Measurements from ENCODE around the gene BCKDHB.
"Not testable (repeated sequence)": the region's sequence is repeated elsewhere in the genome, so short reads cannot be mapped to it uniquely, and the experiment has no call there.

The BCKDHB gene

GRCh38 chr6:80203283-80203682 is 96.8 kb downstream of the BCKDHB start:
- in situ Hi-C loops (cut with MboI; ENCODE audit: low sequenced_read_pairs) = no loop called here

GRCh38 chr6:80205404-80205803 is 98.9 kb downstream of the BCKDHB start:
- in situ Hi-C loops (cut with MboI; ENCODE audit: low sequenced_read_pairs) = no loop called here

- in situ Hi-C loops (cut with MboI; ENCODE audit: low sequenced_read_pairs) = no loop called here
Measured at GRCh38 chr6:80206758-80207157, 100.3 kb downstream of the BCKDHB start.

- in situ Hi-C loops (cut with MboI; ENCODE audit: low sequenced_read_pairs) = no loop called here
Measured at GRCh38 chr6:80209430-80209829, 103.0 kb downstream of the BCKDHB start.

- in situ Hi-C loops (cut with MboI; ENCODE audit: low sequenced_read_pairs) = no loop called here
Measured at GRCh38 chr6:80210618-80211017, 104.1 kb downstream of the BCKDHB start.

- in situ Hi-C loops (cut with MboI; ENCODE audit: low sequenced_read_pairs) = no loop called here
Measured at GRCh38 chr6:80211286-80211685, 104.8 kb downstream of the BCKDHB start.

GRCh38 chr6:80211890-80212289 is 105.4 kb downstream of the BCKDHB start:
- in situ Hi-C loops (cut with MboI; ENCODE audit: low sequenced_read_pairs) = not testable (repeated sequence)

GRCh38 chr6:80214436-80215022 is 108.1 kb downstream of the BCKDHB start:
- in situ Hi-C loops (cut with MboI; ENCODE audit: low sequenced_read_pairs) = no loop called here

GRCh38 chr6:80215063-80215462 is 108.6 kb downstream of the BCKDHB start:
- in situ Hi-C loops (cut with MboI; ENCODE audit: low sequenced_read_pairs) = no loop called here

- in situ Hi-C loops (cut with MboI; ENCODE audit: low sequenced_read_pairs) = no loop called here
Measured at GRCh38 chr6:80217794-80218193, 111.3 kb downstream of the BCKDHB start.

GRCh38 chr6:80223743-80224212 is 117.3 kb downstream of the BCKDHB start:
- in situ Hi-C loops (cut with MboI; ENCODE audit: low sequenced_read_pairs) = no loop called here

GRCh38 chr6:80226151-80226550 is 119.7 kb downstream of the BCKDHB start:
- in situ Hi-C loops (cut with MboI; ENCODE audit: low sequenced_read_pairs) = no loop called here

- in situ Hi-C loops (cut with MboI; ENCODE audit: low sequenced_read_pairs) = no loop called here
Measured at GRCh38 chr6:80226699-80227098, 120.2 kb downstream of the BCKDHB start.

- in situ Hi-C loops (cut with MboI; ENCODE audit: low sequenced_read_pairs) = no loop called here
Measured at GRCh38 chr6:80227545-80228105, 121.2 kb downstream of the BCKDHB start.

- in situ Hi-C loops (cut with MboI; ENCODE audit: low sequenced_read_pairs) = no loop called here
Measured at GRCh38 chr6:80233262-80233661, 126.8 kb downstream of the BCKDHB start.

- in situ Hi-C loops (cut with MboI; ENCODE audit: low sequenced_read_pairs) = no loop called here
Measured at GRCh38 chr6:80233958-80234357, 127.5 kb downstream of the BCKDHB start.

GRCh38 chr6:80234401-80234800 is 127.9 kb downstream of the BCKDHB start:
- in situ Hi-C loops (cut with MboI; ENCODE audit: low sequenced_read_pairs) = no loop called here

- in situ Hi-C loops (cut with MboI; ENCODE audit: low sequenced_read_pairs) = no loop called here
Measured at GRCh38 chr6:80234908-80235307, 128.4 kb downstream of the BCKDHB start.

GRCh38 chr6:80235647-80236046 is 129.2 kb downstream of the BCKDHB start:
- in situ Hi-C loops (cut with MboI; ENCODE audit: low sequenced_read_pairs) = no loop called here

GRCh38 chr6:80238754-80239153 is 132.3 kb downstream of the BCKDHB start:
- in situ Hi-C loops (cut with MboI; ENCODE audit: low sequenced_read_pairs) = not testable (repeated sequence)

- in situ Hi-C loops (cut with MboI; ENCODE audit: low sequenced_read_pairs) = no loop called here
Measured at GRCh38 chr6:80245043-80245442, 138.6 kb downstream of the BCKDHB start.

- in situ Hi-C loops (cut with MboI; ENCODE audit: low sequenced_read_pairs) = no loop called here
Measured at GRCh38 chr6:80249897-80250296, 143.4 kb downstream of the BCKDHB start.
